ENCODE results near the gene APLN. TPM values are rescaled to one million over a fixed set of nuclear protein-coding genes. Genes with fewer than 3 reads are reported as not detected.

APLN gene
- polyA plus RNA-seq, 1 experiment = 0.21 TPM

GRCh38 chrX:129697204-129697829 is 42.6 kb upstream of the APLN start:
- Histone ChIP-seq H3K27me3 (ENCODE audit: control insufficient read depth, insufficient read depth, low read length) (peaks cover 3% of the 10 kb centered on the region), H3K4me3 (ENCODE audit: low read depth, low read length) (no peak overlapping the region), H3K9me3 (ENCODE audit: control insufficient read depth, insufficient read depth, low read length) (no peaks in the 10 kb centered on the region), H3K27ac (ENCODE audit: low read depth, low read length) (no peak overlapping the region)
- no peak for DNase-seq (ENCODE audit: low read depth, low spot score)
- no peak for TF ChIP-seq CTCF (IDR thresholded peaks at IDR 0.05; ENCODE audit: low read depth, low read length)
- CTCF ChIA-PET = interaction anchor here (0.7 kb wide), 1 partner anchor 15 kb away, joined by 3 read pairs; no protein-coding TSS in a partner anchor
- POLR2A ChIA-PET = no interaction called here

- TF ChIP-seq CTCF (IDR thresholded peaks at IDR 0.05; ENCODE audit: low read depth, low read length) = no peak
- ChIA-PET CTCF (interaction anchor here (0.7 kb wide), 1 partner anchor 15 kb away, joined by 3 read pairs; no protein-coding TSS in a partner anchor), POLR2A (no interaction called here)
Observed at GRCh38 chrX:129696463-129697155, 41.9 kb upstream of the APLN start.

GRCh38 chrX:129695937-129696336 is 41.2 kb upstream of the APLN start:
- H3K4me3 ChIP-seq (ENCODE audit: low read depth, low read length) = no peak overlapping the region
- ChIA-PET CTCF (no interaction called here), POLR2A (no interaction called here)
- no peak for DNase-seq (ENCODE audit: low read depth, low spot score)
- H3K27me3 ChIP-seq (ENCODE audit: control insufficient read depth, insufficient read depth, low read length) = peaks cover 3% of the 10 kb centered on the region
- H3K9me3 ChIP-seq (ENCODE audit: control insufficient read depth, insufficient read depth, low read length) = no peaks in the 10 kb centered on the region
- TF ChIP-seq CTCF (IDR thresholded peaks at IDR 0.05; ENCODE audit: low read depth, low read length) = no peak
- H3K27ac ChIP-seq (ENCODE audit: low read depth, low read length) = no peak overlapping the region

More at GRCh38 chrX:129696463-129697155, 41.9 kb upstream of the APLN start:
- Histone ChIP-seq H3K9me3 (ENCODE audit: control insufficient read depth, insufficient read depth, low read length) (no peaks in the 10 kb centered on the region), H3K27ac (ENCODE audit: low read depth, low read length) (no peak overlapping the region), H3K4me3 (ENCODE audit: low read depth, low read length) (no peak overlapping the region), H3K27me3 (ENCODE audit: control insufficient read depth, insufficient read depth, low read length) (peaks cover 3% of the 10 kb centered on the region)
- no peak for DNase-seq (ENCODE audit: low read depth, low spot score)

- H3K27me3 ChIP-seq (ENCODE audit: control insufficient read depth, insufficient read depth, low read length) = peaks cover 3% of the 10 kb centered on the region
- H3K9me3 ChIP-seq (ENCODE audit: control insufficient read depth, insufficient read depth, low read length) = no peaks in the 10 kb centered on the region
- no peak overlapping the region for H3K4me3 ChIP-seq (ENCODE audit: low read depth, low read length)
- TF ChIP-seq CTCF (IDR thresholded peaks at IDR 0.05; ENCODE audit: low read depth, low read length) = no peak
- no peak overlapping the region for H3K27ac ChIP-seq (ENCODE audit: low read depth, low read length)
- POLR2A ChIA-PET = no interaction called here
- DNase-seq (ENCODE audit: low read depth, low spot score) = no peak
- CTCF ChIA-PET = no interaction called here
Observed at GRCh38 chrX:129695535-129695934, 40.8 kb upstream of the APLN start.

- TF ChIP-seq CTCF (IDR thresholded peaks at IDR 0.05; ENCODE audit: low read depth, low read length) = no peak
- Histone ChIP-seq H3K27ac (ENCODE audit: low read depth, low read length) (no peak overlapping the region), H3K4me3 (ENCODE audit: low read depth, low read length) (no peak overlapping the region), H3K9me3 (ENCODE audit: control insufficient read depth, insufficient read depth, low read length) (no peaks in the 10 kb centered on the region), H3K27me3 (ENCODE audit: control insufficient read depth, insufficient read depth, low read length) (no peaks in the 10 kb centered on the region)
- POLR2A ChIA-PET = no interaction called here
- no peak for DNase-seq (ENCODE audit: low read depth, low spot score)
- CTCF ChIA-PET = no interaction called here
Observed at GRCh38 chrX:129694805-129695204, 40.0 kb upstream of the APLN start.
